Kidney epithelial cell (primary cell): Measurements from ENCODE around the gene HOXB1. TPM values are rescaled to one million over a fixed set of nuclear protein-coding genes. Genes with fewer than 3 reads are reported as not detected.

Source experiments
- DNase-seq: peaks from one replicate; pipeline ENCODE4 v3.0.0-alpha.2; 2010; ENCODE audit warnings: low read depth
- H3K27me3 ChIP-seq: 2 replicates; pipeline ENCODE4 v1.6.0; 2011; ENCODE audit warnings: low read length; ENCODE audit not compliant: control insufficient read depth, insufficient read depth
- H3K36me3 ChIP-seq: 2 replicates; pipeline ENCODE4 v1.5.1; 2011; ENCODE audit warnings: low read length; ENCODE audit not compliant: control insufficient read depth, insufficient read depth
- H3K4me3 ChIP-seq: 2 replicates; pipeline ENCODE4 v1.5.1; 2011; ENCODE audit warnings: low read depth, mild to moderate bottlenecking, control low read depth, low read length
- CTCF ChIP-seq: IDR thresholded peaks from 2 replicates; pipeline ENCODE4 v1.5.1; 2011; ENCODE audit warnings: mild to moderate bottlenecking, moderate library complexity, low read length, control low read depth, inconsistent platforms; ENCODE audit not compliant: insufficient read depth, poor library complexity, severe bottlenecking
- total RNA-seq: library from RNA; depleted of rRNA; stranded (reverse); fragments of >200 nt; gene quantifications from 2 replicates; pipeline ENCODE4 v1.2.3, GENCODE V29; 2015

The HOXB1 gene
- total RNA-seq, 1 donor from 2014 or later = not detected

DNA sequence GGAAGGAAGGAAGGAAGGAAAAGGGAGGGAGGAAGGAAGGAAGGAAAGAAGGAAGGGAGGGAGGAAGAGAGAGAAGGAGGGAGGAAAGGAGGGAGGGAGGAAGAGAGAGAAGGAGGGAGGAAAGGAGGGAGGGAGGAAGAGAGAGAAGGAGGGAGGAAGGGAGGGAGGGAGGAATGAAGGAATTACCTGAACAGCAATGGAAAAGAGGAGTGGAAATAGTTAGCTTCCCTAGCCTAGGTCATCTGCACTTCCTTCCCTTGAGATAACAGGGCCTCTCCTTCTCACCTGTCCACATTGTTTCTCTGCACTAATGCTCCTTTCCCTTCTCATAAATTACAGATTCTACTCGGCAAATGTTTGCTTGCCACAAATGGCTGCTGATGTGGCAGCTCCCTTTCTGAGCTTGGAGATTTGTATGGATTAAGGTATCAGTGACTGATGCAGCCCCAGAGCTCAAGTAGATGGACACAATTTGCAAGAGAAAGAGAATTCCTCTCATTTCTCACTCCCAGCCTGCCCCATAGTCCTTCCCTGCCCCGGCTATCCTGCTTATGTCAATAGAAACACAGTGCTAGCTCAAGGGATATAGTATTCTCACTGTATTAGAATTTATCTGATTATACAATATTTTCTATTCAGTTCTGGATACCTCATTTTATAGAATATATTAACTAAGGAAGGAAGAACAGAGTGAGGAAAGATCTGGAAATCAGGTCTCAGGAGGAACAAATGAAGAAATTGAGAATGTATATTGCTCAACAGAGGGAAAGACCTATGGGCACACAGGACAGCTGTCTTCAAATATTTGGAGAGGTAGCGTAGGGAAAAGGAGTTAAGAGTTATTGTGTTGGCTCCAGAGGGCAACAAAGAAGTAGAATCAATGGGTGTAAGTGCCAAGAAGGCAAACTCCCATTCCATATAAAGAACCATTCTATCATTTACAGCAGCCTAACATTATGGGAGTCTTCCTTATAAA is 14.6 kb downstream of the HOXB1 start:
- H3K36me3 ChIP-seq = no peaks in the 10 kb centered on the region
- H3K27me3 ChIP-seq = no peaks in the 10 kb centered on the region
- no peak for TF ChIP-seq CTCF
- DNase-seq = no peak
- H3K4me3 ChIP-seq = no peak overlapping the region

GRCh38 chr17:48514477-48514876 is 16.3 kb downstream of the HOXB1 start:
- TF ChIP-seq CTCF = no peak

DNA sequence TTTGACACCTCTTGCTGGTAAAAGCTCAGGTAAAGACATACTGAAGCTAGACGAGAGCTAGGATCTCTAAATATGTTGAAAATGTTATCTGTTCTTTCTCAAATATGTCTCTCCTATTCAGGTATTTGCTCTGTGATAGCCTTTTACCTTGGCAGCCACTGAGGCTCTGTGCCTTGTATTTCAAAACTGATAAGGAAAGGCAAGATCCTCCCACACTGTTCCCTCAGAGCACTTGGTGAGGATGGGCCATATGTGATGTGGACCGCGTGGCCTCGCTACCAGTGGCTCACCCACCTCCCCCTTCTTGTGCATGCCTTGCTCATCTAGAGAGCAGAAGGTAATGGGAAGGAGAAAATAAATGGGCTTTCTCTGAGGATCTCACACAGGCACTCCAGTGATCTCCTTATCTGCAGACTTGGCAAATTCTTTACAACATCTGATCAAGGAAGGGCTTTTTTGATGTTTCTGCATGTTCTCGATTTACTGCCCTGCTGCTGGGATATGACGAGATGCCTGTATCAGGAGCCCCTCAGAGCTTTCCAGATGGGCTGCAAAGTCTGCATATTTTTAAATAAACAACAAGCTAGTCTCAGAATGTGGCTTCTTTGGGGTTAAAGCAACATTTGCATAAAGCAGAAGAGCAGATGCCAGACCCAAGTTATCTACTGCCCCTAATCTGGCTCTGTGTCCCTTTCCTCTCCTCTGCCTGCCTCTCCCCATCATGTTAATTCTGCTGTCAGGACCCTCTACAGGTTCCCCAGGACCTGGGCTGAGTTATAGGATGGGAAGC is 16.9 kb downstream of the HOXB1 start:
- Histone ChIP-seq H3K27me3 (no peaks in the 10 kb centered on the region), H3K4me3 (no peak overlapping the region), H3K36me3 (no peaks in the 10 kb centered on the region)
- no peak for DNase-seq
- TF ChIP-seq CTCF = no peak

More at GRCh38 chr17:48514477-48514876, 16.3 kb downstream of the HOXB1 start:
- Histone ChIP-seq H3K4me3 (no peak overlapping the region), H3K36me3 (no peaks in the 10 kb centered on the region), H3K27me3 (no peaks in the 10 kb centered on the region)
- no peak for DNase-seq

DNA sequence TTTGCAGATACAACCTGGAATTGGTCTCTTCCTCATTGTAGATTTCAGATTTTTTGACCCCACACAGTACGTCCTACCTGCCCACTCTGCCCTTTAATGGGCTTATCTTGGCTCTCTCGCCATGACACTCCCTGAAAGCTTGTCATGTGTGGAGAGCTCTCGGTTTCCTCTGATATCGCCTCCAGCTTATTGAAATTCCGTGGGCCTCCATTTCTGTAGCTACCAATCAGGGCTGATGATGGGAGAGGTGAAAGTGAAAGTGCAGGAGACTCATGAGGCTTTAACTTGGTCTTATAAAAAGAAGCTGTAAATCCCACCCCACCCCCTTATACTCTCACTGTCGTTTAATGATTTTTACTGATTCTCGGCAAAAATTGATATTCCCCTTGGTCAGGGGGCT is 17.7 kb downstream of the HOXB1 start:
- Histone ChIP-seq H3K4me3 (no peak overlapping the region), H3K36me3 (no peaks in the 10 kb centered on the region), H3K27me3 (no peaks in the 10 kb centered on the region)
- TF ChIP-seq CTCF = no peak
- DNase-seq = no peak

DNA sequence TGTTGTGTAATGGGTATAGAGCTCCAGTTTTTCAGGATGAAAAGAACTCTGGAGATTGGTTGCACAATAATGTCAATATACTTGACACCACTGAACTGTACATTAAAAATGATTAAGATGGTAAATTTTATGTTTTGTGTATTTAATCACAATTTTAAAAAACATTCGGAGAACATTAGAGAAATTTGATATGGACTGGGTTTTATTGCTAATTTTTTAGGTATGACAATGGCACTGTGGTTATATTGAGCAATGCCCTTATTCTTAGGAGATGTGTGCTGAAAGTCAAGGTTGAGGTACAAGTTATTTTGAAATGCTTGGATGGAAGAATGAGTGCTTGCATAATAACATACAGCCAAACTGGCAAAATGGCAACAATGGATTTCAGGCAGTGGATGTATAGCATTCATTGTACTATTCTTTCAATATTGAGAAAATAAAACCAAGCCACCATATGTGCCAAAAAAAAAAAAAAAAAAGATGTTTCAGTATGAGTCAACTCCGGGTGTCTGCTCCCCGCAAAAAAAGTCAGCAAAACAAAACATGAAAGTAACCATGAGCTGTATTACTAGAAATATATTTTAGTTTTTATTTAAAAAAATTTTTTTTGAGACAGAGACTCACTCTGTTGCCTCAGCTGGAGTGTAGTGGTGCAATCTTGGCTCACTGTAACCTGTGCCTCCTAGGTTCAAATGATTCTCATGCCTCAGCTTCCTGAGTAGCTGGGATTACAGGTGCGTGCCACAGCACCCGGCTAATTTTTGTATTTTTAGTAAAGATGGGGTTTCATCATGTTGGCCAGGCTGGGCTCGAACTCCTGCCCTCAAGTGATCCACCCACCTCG is 19.8 kb downstream of the HOXB1 start:
- no peak for TF ChIP-seq CTCF
- Histone ChIP-seq H3K4me3 (no peak overlapping the region), H3K36me3 (no peaks in the 10 kb centered on the region), H3K27me3 (no peaks in the 10 kb centered on the region)
- no peak for DNase-seq
